Type B pancreatic cell (in vitro differentiated cells): ENCODE measurements around the gene TMEM79. TPM values are rescaled to one million over a fixed set of nuclear protein-coding genes. Genes with fewer than 3 reads are reported as not detected.
A peak's percentile ranks its signal among the peaks of the same experiment; 100 is the strongest.

Source experiments
- DNase-seq: peaks from one replicate; pipeline ENCODE4 v3.0.0; 2021; ENCODE audit warnings: mixed read lengths; ENCODE audit not compliant: unreplicated experiment; ENCODE audit errors: extremely low spot score
- H3K27ac Mint-ChIP-seq: 2 replicates; pipeline ENCODE4 v1.8.0; 2021; ENCODE audit warnings: mild to moderate bottlenecking, mixed read lengths
- H3K27me3 Mint-ChIP-seq: 2 replicates; pipeline ENCODE4 v1.8.0; 2021; ENCODE audit warnings: mixed read lengths
- H3K36me3 Mint-ChIP-seq: 2 replicates; pipeline ENCODE4 v1.8.0; 2021; ENCODE audit warnings: mixed read lengths
- H3K4me1 Mint-ChIP-seq: one replicate; pipeline ENCODE4 v1.8.0; 2021; ENCODE audit warnings: mixed read lengths; ENCODE audit not compliant: unreplicated experiment
- H3K4me3 Mint-ChIP-seq: 2 replicates; pipeline ENCODE4 v1.8.0; 2021; ENCODE audit warnings: mild to moderate bottlenecking, mixed read lengths
- H3K9me3 Mint-ChIP-seq: 2 replicates; pipeline ENCODE4 v1.8.0; 2021; ENCODE audit warnings: mixed read lengths
- CTCF ChIP-seq: fragments of 200-600 bp; sonication (generic); conservative IDR thresholded peaks from 2 replicates; pipeline ENCODE4 v1.5.0; 2021; ENCODE audit warnings: antibody characterized with exemption, mild to moderate bottlenecking
- total RNA-seq: library from RNA; stranded (reverse); gene quantifications from 2 replicates; pipeline ENCODE4 v1.2.1, GENCODE V29; 2021; ENCODE audit warnings: low replicate concordance

Gene TMEM79
- total RNA-seq, 1 donor from 2014 or later = 18.1 TPM

GRCh38 chr1:156246781-156247459, 37.2 kb upstream of the TMEM79 start:
- no peak overlapping the region for H3K27ac Mint-ChIP-seq
- peaks cover 4% of the 10 kb centered on the region for H3K36me3 Mint-ChIP-seq
- no peaks in the 10 kb centered on the region for H3K9me3 Mint-ChIP-seq
- no peaks in the 10 kb centered on the region for H3K27me3 Mint-ChIP-seq
- H3K4me1 Mint-ChIP-seq = peaks cover 4% of the 10 kb centered on the region
- no peak overlapping the region for H3K4me3 Mint-ChIP-seq
- no peak for DNase-seq
- no peak for TF ChIP-seq CTCF

GRCh38 chr1:156247460-156248322, 36.4 kb upstream of the TMEM79 start, which contains the start of gene PAQR6:
TSS of gene PAQR6 (minus strand) at chr1:156248056. CDS start at chr1:156246731, 1,325 bp downstream.
- DNase-seq = no peak
- no peak within 1 kb of the TSS for H3K4me3 Mint-ChIP-seq

GRCh38 chr1:156248323-156248683, 35.8 kb upstream of the TMEM79 start:
- Mint-ChIP-seq H3K27ac (no peak overlapping the region), H3K36me3 (peaks cover 11% of the 10 kb centered on the region), H3K4me1 (peaks cover 4% of the 10 kb centered on the region), H3K9me3 (no peaks in the 10 kb centered on the region), H3K4me3 (no peak overlapping the region), H3K27me3 (no peaks in the 10 kb centered on the region)
- no peak for TF ChIP-seq CTCF
- DNase-seq = no peak

More at GRCh38 chr1:156247460-156248322, 36.4 kb upstream of the TMEM79 start, which contains the start of gene PAQR6:
- Mint-ChIP-seq H3K36me3 (peaks cover 6% of the 10 kb centered on the region), H3K27ac (peak within 1 kb of the TSS; percentile 34), H3K27me3 (no peaks in the 10 kb centered on the region), H3K9me3 (no peaks in the 10 kb centered on the region), H3K4me1 (peaks cover 4% of the 10 kb centered on the region)
- TF ChIP-seq CTCF = no peak

- DNase-seq = no peak
- H3K4me1 Mint-ChIP-seq = peaks cover 4% of the 10 kb centered on the region
- H3K9me3 Mint-ChIP-seq = no peaks in the 10 kb centered on the region
- peaks cover 19% of the 10 kb centered on the region for H3K36me3 Mint-ChIP-seq
- no peaks in the 10 kb centered on the region for H3K27me3 Mint-ChIP-seq
- no peak overlapping the region for H3K27ac Mint-ChIP-seq
- no peak overlapping the region for H3K4me3 Mint-ChIP-seq
- no peak for TF ChIP-seq CTCF
Observed at GRCh38 chr1:156249593-156249992, 34.5 kb upstream of the TMEM79 start.

- H3K36me3 Mint-ChIP-seq = peaks cover 19% of the 10 kb centered on the region
- no peak overlapping the region for H3K4me3 Mint-ChIP-seq
- H3K9me3 Mint-ChIP-seq = no peaks in the 10 kb centered on the region
Observed at GRCh38 chr1:156251527-156251926, 32.6 kb upstream of the TMEM79 start.

More at GRCh38 chr1:156251527-156251926, 32.6 kb upstream of the TMEM79 start:
- Mint-ChIP-seq H3K27me3 (no peaks in the 10 kb centered on the region), H3K4me1 (peaks cover 4% of the 10 kb centered on the region), H3K27ac (no peak overlapping the region)
- TF ChIP-seq CTCF = no peak
- no peak for DNase-seq
